ENCODE results near the gene EPHA2.
"Not testable (repeated sequence)": the region's sequence is repeated elsewhere in the genome, so short reads cannot be mapped to it uniquely, and the experiment has no call there.

Gene EPHA2

GRCh38 chr1:16183765-16184556 lies 28.1 kb upstream of the EPHA2 start:
- no peak for DNase-seq (ENCODE audit: low read depth)

- peak; percentile 64 for DNase-seq (ENCODE audit: low read depth)
Measured at GRCh38 chr1:16183179-16183578, 27.3 kb upstream of the EPHA2 start.

GRCh38 chr1:16181887-16182719 lies 26.2 kb upstream of the EPHA2 start:
- peak; percentile 86 for DNase-seq (ENCODE audit: low read depth)

GRCh38 chr1:16180291-16180824 lies 24.5 kb upstream of the EPHA2 start:
- DNase-seq (ENCODE audit: low read depth): no peak

GRCh38 chr1:16178596-16179497 lies 23.0 kb upstream of the EPHA2 start:
- no peak for DNase-seq (ENCODE audit: low read depth)

GRCh38 chr1:16177306-16177705 lies 21.4 kb upstream of the EPHA2 start:
- no peak for DNase-seq (ENCODE audit: low read depth)

GRCh38 chr1:16176653-16177052 lies 20.8 kb upstream of the EPHA2 start:
- DNase-seq (ENCODE audit: low read depth): no peak

GRCh38 chr1:16175610-16176553 lies 20.0 kb upstream of the EPHA2 start:
- peak; percentile 88 for DNase-seq (ENCODE audit: low read depth)

- DNase-seq (ENCODE audit: low read depth): no peak
Measured at GRCh38 chr1:16174886-16175598, 19.2 kb upstream of the EPHA2 start.

GRCh38 chr1:16174261-16174868 lies 18.5 kb upstream of the EPHA2 start:
- DNase-seq (ENCODE audit: low read depth): no peak

GRCh38 chr1:16173447-16174260 lies 17.8 kb upstream of the EPHA2 start:
- no peak for DNase-seq (ENCODE audit: low read depth)

- no peak for DNase-seq (ENCODE audit: low read depth)
Measured at GRCh38 chr1:16172964-16173446, 17.1 kb upstream of the EPHA2 start.

GRCh38 chr1:16172218-16172830 lies 16.5 kb upstream of the EPHA2 start:
- no peak for DNase-seq (ENCODE audit: low read depth)

- no peak for DNase-seq (ENCODE audit: low read depth)
Measured at GRCh38 chr1:16171314-16172151, 15.7 kb upstream of the EPHA2 start.

- no peak for DNase-seq (ENCODE audit: low read depth)
Measured at GRCh38 chr1:16170283-16170673, 14.4 kb upstream of the EPHA2 start.

GRCh38 chr1:16168622-16169360 lies 12.9 kb upstream of the EPHA2 start:
- no peak for DNase-seq (ENCODE audit: low read depth)

GRCh38 chr1:16168144-16168495 lies 12.3 kb upstream of the EPHA2 start:
- DNase-seq (ENCODE audit: low read depth): not testable (repeated sequence)
